ENCODE measurements around the gene VCL.

Gene VCL

DNA sequence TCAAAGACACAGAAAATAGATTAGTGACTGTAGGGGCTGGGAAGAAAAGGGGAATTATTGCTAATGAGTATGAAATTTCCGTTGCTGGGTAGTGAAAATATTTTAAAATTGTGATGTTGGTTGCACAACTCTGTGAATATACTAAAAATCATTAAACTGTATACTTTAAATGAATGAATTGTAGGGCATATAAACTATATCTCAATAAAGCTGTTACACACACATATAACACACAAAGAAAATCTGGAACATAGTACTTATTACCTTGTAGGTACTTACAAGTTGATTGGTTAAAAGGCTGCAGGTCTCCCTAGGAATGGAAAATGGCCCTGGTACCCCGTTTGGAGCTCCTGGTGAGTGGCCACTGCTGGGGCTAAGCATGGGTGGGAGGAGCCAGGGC lies 27.1 kb upstream of the VCL start:
- Histone ChIP-seq H3K27me3 (replicated peaks) (no peaks in the 10 kb centered on the region), H3K36me3 (replicated peaks) (no peaks in the 10 kb centered on the region), H3K27ac (no peak overlapping the region), H3K4me3 (ENCODE audit: low read depth, low read length) (no peak overlapping the region)
- no peak for TF ChIP-seq CTCF (IDR thresholded peaks at IDR 0.05; ENCODE audit: low read depth, low read length, missing control alignments)
- in situ Hi-C loops (cut with HindIII; ENCODE audit: low pct_ligation_motif_present, low sequenced_read_pairs) = no loop called here
- no peak for DNase-seq

- no peak for DNase-seq
- Histone ChIP-seq H3K4me3 (ENCODE audit: low read depth, low read length) (no peak overlapping the region), H3K27me3 (replicated peaks) (no peaks in the 10 kb centered on the region), H3K36me3 (replicated peaks) (no peaks in the 10 kb centered on the region), H3K27ac (no peak overlapping the region)
- no peak for TF ChIP-seq CTCF (IDR thresholded peaks at IDR 0.05; ENCODE audit: low read depth, low read length, missing control alignments)
- in situ Hi-C loops (cut with HindIII; ENCODE audit: low pct_ligation_motif_present, low sequenced_read_pairs) = no loop called here
Measured at GRCh38 chr10:73971636-73972354, 26.1 kb upstream of the VCL start.

- in situ Hi-C loops (cut with HindIII; ENCODE audit: low pct_ligation_motif_present, low sequenced_read_pairs) = no loop called here
- Histone ChIP-seq H3K27me3 (replicated peaks) (no peaks in the 10 kb centered on the region), H3K4me3 (ENCODE audit: low read depth, low read length) (no peak overlapping the region), H3K36me3 (replicated peaks) (no peaks in the 10 kb centered on the region), H3K27ac (no peak overlapping the region)
- no peak for DNase-seq
- no peak for TF ChIP-seq CTCF (IDR thresholded peaks at IDR 0.05; ENCODE audit: low read depth, low read length, missing control alignments)
Measured at GRCh38 chr10:73973427-73973826, 24.5 kb upstream of the VCL start.

DNA sequence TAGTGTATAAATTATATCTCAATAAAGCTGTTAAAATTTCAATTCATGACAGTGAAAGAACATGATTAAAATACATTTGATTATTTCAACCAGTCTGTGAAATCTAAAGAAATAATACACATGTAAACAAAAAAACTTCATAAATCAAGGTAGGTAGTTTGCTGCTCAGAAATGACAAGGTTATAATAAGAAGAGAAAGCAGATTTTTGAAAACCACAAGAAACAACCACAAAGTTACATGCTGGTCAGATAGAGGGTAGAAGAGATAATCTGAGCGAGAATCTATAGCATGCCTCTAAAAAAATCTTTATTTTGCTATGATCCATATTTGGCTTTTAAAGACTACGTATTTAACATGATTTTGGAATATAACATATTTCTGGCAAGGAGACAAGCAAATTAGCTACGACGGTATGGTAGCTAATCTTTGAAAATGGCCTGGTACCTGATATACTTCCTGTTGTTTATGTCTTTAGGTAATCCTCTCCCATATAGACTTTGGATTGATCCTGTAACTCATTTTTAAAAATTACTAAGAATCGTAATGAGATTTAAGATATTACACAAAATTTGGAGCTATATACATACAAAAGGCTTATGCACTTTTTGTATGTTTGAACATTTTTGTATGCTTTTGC lies 23.5 kb upstream of the VCL start:
- Histone ChIP-seq H3K36me3 (replicated peaks) (no peaks in the 10 kb centered on the region), H3K4me3 (ENCODE audit: low read depth, low read length) (no peak overlapping the region), H3K27ac (no peak overlapping the region), H3K27me3 (replicated peaks) (no peaks in the 10 kb centered on the region)
- in situ Hi-C loops (cut with HindIII; ENCODE audit: low pct_ligation_motif_present, low sequenced_read_pairs) = no loop called here
- no peak for TF ChIP-seq CTCF (IDR thresholded peaks at IDR 0.05; ENCODE audit: low read depth, low read length, missing control alignments)
- no peak for DNase-seq

DNA sequence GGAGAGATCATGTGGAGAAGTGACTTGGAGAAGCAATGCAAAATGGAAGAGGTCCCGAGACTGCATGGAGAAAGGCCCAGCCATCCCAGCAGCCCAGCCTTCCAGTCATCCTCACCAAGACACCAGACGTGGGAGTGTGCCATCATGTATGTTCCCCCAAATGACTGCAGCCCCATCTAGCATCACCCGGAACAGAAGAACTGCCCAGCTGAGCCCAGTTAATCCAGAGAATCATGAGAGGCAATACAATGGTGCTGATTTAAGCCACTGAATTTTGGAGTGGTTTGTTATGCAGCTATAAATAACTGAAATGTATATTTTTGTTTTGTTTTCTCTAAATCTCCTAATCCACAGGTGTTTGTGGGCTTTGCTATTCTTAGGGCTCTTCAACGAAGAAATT lies 22.5 kb upstream of the VCL start:
- no peaks in the 10 kb centered on the region for H3K36me3 ChIP-seq (replicated peaks)
- H3K27ac ChIP-seq = no peak overlapping the region
- no peak for TF ChIP-seq CTCF (IDR thresholded peaks at IDR 0.05; ENCODE audit: low read depth, low read length, missing control alignments)
- no peak for DNase-seq
- in situ Hi-C loops (cut with HindIII; ENCODE audit: low pct_ligation_motif_present, low sequenced_read_pairs) = no loop called here
- H3K27me3 ChIP-seq (replicated peaks) = no peaks in the 10 kb centered on the region
- no peak overlapping the region for H3K4me3 ChIP-seq (ENCODE audit: low read depth, low read length)
